ENCODE data around the gene ATP6V0C.

Gene ATP6V0C

GRCh38 chr16:2493605-2494004, 20.1 kb upstream of the ATP6V0C start:
- DNase-seq: no peak

- peak; percentile 28 for DNase-seq
Observed at GRCh38 chr16:2494616-2495015, 19.1 kb upstream of the ATP6V0C start.

GRCh38 chr16:2495041-2495440, 18.7 kb upstream of the ATP6V0C start:
- DNase-seq: no peak

GRCh38 chr16:2496223-2497115, 17.3 kb upstream of the ATP6V0C start:
- DNase-seq: no peak

- no peak for DNase-seq
Observed at GRCh38 chr16:2497116-2497630, 16.6 kb upstream of the ATP6V0C start.

- DNase-seq: no peak
Observed at GRCh38 chr16:2497695-2498484, 15.9 kb upstream of the ATP6V0C start.

- DNase-seq: no peak
Observed at GRCh38 chr16:2498531-2499253, 15.1 kb upstream of the ATP6V0C start.

GRCh38 chr16:2499454-2499853, 14.3 kb upstream of the ATP6V0C start:
- no peak for DNase-seq

- DNase-seq: no peak
Observed at GRCh38 chr16:2499890-2500429, 13.8 kb upstream of the ATP6V0C start.

- no peak for DNase-seq
Observed at GRCh38 chr16:2500430-2500917, 13.3 kb upstream of the ATP6V0C start.

GRCh38 chr16:2500918-2501750, 12.6 kb upstream of the ATP6V0C start:
- DNase-seq: peak; percentile 89

GRCh38 chr16:2501946-2502895, 11.5 kb upstream of the ATP6V0C start:
- no peak for DNase-seq

- DNase-seq: no peak
Observed at GRCh38 chr16:2505695-2506094, 8.1 kb upstream of the ATP6V0C start.

GRCh38 chr16:2507052-2507659, 6.6 kb upstream of the ATP6V0C start:
- no peak for DNase-seq

GRCh38 chr16:2507665-2508064, 6.1 kb upstream of the ATP6V0C start:
- DNase-seq: no peak

- no peak for DNase-seq
Observed at GRCh38 chr16:2508722-2509400, 4.9 kb upstream of the ATP6V0C start.

GRCh38 chr16:2511128-2511800, 2.5 kb upstream of the ATP6V0C start:
- DNase-seq: no peak

- DNase-seq: no peak
Observed at GRCh38 chr16:2511996-2512734, 1.6 kb upstream of the ATP6V0C start.

Data from OCI-M1 (cell line).